Fibroblast of pulmonary artery (primary cell): Measurements from ENCODE around the gene KSR2.
"Not testable (repeated sequence)": the region's sequence is repeated elsewhere in the genome, so short reads cannot be mapped to it uniquely, and the experiment has no call there.

ENCODE experiments used
- DNase-seq: peaks from one replicate; pipeline ENCODE4 v3.0.0-alpha.2; 2010; ENCODE audit warnings: low read depth
- H3K4me3 ChIP-seq: replicated peaks from 2 replicates; pipeline ENCODE4 v1.5.1; 2011; ENCODE audit warnings: low read depth, mild to moderate bottlenecking, control low read depth, low read length, moderate library complexity
- TF ChIP-seq, protein P1 (sequence below): IDR thresholded peaks from 2 replicates; pipeline ENCODE4 v1.5.1; 2011; ENCODE audit warnings: mild to moderate bottlenecking, control low read depth, low read length, inconsistent platforms; ENCODE audit errors: missing control alignments

KSR2 gene

DNA sequence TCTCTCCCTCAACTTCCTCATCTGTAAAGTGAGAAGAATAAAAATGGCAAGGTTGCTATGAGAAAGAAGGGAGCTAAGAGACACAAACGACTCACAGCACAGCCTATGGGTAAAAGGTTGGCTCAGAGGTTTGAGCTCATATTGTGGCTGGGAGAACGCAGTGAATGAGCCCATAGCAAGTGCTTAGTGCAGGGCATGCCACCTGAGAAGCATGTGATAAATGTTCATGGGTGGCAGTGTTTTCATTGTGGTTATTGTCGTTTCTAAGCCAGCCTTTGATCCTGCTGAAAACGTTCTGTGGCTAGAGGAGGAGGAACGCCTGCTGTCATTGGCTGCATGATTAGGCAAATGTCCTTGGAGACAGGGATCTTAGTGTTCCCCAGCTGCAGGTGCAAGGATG lies 150.4 kb downstream of the KSR2 start:
- DNase-seq: no peak
- H3K4me3 ChIP-seq: no peak overlapping the region
- TF ChIP-seq, protein P1, sequence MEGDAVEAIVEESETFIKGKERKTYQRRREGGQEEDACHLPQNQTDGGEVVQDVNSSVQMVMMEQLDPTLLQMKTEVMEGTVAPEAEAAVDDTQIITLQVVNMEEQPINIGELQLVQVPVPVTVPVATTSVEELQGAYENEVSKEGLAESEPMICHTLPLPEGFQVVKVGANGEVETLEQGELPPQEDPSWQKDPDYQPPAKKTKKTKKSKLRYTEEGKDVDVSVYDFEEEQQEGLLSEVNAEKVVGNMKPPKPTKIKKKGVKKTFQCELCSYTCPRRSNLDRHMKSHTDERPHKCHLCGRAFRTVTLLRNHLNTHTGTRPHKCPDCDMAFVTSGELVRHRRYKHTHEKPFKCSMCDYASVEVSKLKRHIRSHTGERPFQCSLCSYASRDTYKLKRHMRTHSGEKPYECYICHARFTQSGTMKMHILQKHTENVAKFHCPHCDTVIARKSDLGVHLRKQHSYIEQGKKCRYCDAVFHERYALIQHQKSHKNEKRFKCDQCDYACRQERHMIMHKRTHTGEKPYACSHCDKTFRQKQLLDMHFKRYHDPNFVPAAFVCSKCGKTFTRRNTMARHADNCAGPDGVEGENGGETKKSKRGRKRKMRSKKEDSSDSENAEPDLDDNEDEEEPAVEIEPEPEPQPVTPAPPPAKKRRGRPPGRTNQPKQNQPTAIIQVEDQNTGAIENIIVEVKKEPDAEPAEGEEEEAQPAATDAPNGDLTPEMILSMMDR: no peak

DNA sequence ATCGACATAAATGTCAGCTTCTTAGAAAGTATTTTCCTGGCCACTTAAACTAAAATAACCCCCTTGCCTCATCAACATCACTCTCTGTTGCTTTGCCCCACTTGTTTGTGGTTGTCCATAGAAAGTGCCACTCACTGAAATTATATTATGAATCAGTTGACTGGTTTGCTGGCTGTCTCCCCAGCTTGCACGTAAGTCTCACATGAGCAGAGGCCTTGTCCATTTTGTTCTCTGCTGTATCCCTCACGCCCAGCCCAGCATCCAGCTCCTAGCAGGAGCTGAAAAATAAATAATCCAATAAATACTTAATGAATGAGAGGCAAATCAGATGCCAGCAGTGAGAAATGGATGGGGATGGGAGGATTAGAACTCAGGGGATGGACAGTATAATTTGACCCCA lies 159.3 kb downstream of the KSR2 start:
- TF ChIP-seq, protein P1: no peak
- H3K4me3 ChIP-seq: no peak overlapping the region
- DNase-seq: no peak

DNA sequence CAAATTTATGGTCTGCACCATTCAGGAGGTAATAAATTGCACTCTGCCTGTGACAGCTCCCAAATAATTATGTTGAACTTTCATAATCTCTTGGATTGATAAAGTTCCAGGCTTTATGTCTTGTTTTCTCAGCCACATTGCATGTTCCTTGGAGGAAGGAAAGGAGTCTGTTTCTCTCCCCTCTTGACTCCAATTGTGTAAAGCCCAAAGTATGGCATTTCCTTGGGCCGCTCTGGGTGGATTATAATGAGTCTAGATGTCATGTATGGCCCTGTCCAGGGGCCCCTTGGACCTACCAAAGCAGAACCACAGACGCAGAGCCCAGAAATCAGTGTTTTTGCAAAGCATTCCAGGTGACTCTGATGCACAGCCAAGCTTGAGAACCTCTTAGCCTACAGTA lies 160.8 kb downstream of the KSR2 start:
- TF ChIP-seq, protein P1: no peak
- no peak for DNase-seq
- H3K4me3 ChIP-seq: no peak overlapping the region

DNA sequence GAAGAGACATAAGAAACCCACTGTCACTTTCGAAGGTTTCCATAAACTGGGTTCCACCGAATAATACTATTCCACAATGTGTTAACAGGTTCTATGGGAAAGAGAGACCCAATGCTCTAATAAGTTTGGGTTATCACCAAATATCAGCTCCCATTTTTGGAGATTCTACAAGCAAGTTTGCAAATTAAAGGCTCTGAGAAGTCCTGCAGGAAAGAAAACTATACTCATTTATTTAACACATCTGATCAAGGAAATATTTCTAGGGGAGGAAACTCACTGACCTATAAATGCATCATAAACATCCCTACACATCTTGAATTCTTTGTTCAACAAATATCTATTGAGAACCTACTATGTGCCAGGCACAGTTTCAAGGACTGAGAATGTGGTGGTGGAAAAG lies 161.4 kb downstream of the KSR2 start:
- DNase-seq: no peak
- H3K4me3 ChIP-seq: no peak overlapping the region
- TF ChIP-seq, protein P1: no peak

DNA sequence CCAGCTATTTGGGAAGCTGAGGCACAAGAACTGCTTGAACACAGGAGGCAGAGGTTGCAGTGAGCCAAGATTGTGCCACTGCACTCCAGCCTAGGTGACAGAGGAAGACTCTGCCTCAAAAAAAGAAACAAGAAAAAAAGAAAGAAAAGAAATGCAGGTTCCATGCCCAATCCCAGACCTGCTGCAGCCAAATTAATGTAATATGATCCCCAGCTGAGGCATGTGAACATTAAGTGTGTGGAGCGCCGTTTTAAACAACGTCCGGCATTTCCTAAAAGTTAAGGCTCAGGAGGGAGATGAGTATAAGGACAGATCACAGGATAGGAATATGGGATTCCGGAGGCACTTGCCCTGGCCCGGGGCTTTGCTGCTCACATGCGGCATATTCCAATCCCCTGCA lies 162.9 kb downstream of the KSR2 start:
- no peak overlapping the region for H3K4me3 ChIP-seq
- no peak for DNase-seq
- TF ChIP-seq, protein P1: no peak

DNA sequence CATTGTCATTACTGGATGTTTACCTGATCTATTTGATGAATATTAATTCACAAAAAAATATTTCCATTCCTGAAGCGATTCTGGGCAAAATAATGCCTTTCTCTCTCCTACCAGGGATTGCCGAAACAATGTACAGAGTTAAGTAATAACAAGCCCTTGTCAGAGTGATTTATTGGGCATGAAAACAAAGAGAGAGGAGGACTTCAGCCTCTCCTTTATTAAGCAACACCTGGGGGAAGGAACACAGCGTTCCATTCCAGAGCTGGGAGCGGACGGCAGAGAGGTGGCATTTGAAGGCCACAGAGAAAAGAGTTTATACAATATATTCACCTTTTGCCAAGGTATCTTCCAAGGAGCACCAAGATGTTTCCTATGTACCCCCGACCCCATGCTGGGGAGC lies 165.8 kb downstream of the KSR2 start:
- DNase-seq: no peak
- H3K4me3 ChIP-seq: no peak overlapping the region
- TF ChIP-seq, protein P1: no peak

DNA sequence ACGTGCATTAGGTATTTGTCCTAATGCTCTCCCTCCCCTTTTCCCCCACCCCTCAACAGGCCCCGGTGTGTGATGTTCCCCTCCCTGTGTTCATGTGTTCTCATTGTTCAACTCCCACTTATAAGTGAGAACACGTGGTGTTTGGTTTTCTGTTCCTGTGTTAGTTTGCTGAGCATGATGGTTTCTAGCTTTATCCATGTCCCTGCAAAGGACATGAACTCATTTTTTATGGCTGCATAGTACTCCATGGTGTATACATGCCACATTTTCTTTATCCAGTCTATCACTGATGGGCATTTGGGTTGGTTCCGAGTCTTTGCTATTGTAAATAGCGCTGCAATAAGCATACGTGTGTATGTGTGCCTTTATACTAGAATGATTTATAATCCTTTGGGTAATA lies 168.1 kb downstream of the KSR2 start:
- DNase-seq, H3K4me3 ChIP-seq: not testable (repeated sequence)

DNA sequence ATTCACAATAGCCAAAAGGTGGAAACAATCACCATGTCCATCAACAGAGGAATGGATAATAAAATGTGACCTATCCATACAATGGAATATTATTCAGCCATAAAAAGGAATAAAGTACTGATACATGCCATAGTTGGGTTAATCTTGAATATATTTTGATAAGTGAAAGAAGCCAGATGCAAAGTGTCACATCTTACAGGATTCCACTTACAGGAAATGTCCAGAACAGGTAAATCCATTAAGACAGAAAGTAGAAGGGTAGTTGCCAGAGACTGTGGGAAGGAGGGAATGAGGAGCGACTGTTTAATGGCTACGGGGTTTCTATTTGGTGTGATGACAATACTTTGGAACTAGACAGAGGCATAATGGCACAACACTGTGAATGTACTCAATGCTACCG lies 171.6 kb downstream of the KSR2 start:
- TF ChIP-seq, protein P1: no peak
- DNase-seq: no peak
- no peak overlapping the region for H3K4me3 ChIP-seq
